RWPE1 (cell line): ENCODE data around the gene OR2W3.

Experiments used
- CTCF ChIA-PET: fragments of 350-600 bp; sonication (Branson Sonifier 250); formaldehyde crosslinking; extraction: SDS; loops from one replicate; lab custom pipeline; 2021; lab: Yijun Ruan, JAX
- POLR2A ChIA-PET: fragments of 400-600 bp; formaldehyde crosslinking; extraction: SDS; loops from one replicate; lab custom pipeline; 2020; ENCODE audit warnings: antibody characterized with exemption; ENCODE audit not compliant: low non-redundant PET; lab: Yijun Ruan, JAX
- DNase-seq: peaks from one replicate; pipeline ENCODE4 v3.0.0; 2012; ENCODE audit warnings: low spot score
- H3K27ac ChIP-seq: fragments of 450-650 bp; 2 replicates; pipeline ENCODE4 v1.5.1; 2017
- CTCF ChIP-seq: fragments of 450-650 bp; conservative IDR thresholded peaks from 2 replicates; pipeline ENCODE4 v1.5.1; 2017; ENCODE audit warnings: low read depth, mild to moderate bottlenecking

OR2W3 gene

DNA sequence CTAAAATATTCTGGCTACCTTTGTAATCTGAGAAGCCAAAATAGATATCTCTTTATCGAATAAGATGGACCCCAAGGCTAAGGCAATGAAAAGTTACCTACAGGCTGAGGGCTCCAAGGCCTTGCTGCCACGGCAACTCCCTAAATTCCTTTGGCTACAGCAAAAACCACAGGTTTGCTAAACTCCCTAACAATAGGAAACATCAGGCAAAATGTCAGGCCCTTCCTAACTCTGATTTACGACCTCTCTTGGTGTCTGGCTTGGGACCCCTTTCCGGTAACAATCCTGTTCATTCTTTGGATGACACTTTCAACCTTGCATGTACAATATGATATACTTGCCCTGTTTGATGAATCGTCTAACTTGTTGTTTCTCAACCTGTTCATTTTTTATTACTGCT lies 13.4 kb downstream of the OR2W3 start:
- no peak for TF ChIP-seq CTCF
- ChIA-PET CTCF (no interaction called here), POLR2A (no interaction called here)
- DNase-seq: no peak
- H3K27ac ChIP-seq: no peak overlapping the region

GRCh38 chr1:247913786-247914185 lies 18.4 kb downstream of the OR2W3 start:
- no peak for TF ChIP-seq CTCF
- DNase-seq: no peak
- POLR2A ChIA-PET: no interaction called here
- CTCF ChIA-PET: no interaction called here
- no peak overlapping the region for H3K27ac ChIP-seq

GRCh38 chr1:247914941-247915662 lies 19.7 kb downstream of the OR2W3 start:
- H3K27ac ChIP-seq: no peak overlapping the region
- ChIA-PET CTCF (no interaction called here), POLR2A (no interaction called here)
- no peak for TF ChIP-seq CTCF
- no peak for DNase-seq

DNA sequence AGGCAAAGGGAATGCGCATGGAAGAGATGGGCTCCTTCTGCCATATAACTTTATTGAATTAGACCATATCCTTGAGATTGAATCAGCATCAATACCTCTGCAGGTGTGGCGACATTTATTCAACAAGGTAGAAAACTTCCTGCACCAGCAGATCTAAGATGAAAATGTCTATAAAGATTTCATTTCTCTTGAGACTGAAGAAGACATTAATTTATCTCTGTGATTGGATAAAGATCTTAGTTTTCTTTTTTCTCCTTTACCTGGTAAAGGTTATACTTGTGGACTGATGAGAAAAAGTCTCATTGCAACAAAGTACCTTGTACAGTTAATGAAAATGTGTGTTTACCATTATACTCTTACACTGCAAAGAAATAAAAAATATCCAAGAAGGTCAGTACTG lies 24.6 kb downstream of the OR2W3 start, which contains the start of gene OR2T8:
OR2T8 (plus strand) TSS at position 301 of the 400 bp plus-strand sequence. CDS start 766 bp downstream, outside the sequence.
- no peak within 1 kb of the TSS for H3K27ac ChIP-seq
- no peak for DNase-seq
- ChIA-PET CTCF (no interaction called here), POLR2A (no interaction called here)
- no peak for TF ChIP-seq CTCF

GRCh38 chr1:247923941-247924340 lies 28.6 kb downstream of the OR2W3 start:
- DNase-seq: no peak
- CTCF ChIA-PET: no interaction called here
- no peak for TF ChIP-seq CTCF
- H3K27ac ChIP-seq: no peak overlapping the region
- POLR2A ChIA-PET: no interaction called here

GRCh38 chr1:247924868-247925267 lies 29.5 kb downstream of the OR2W3 start, which contains the start of gene OR2AJ1:
OR2AJ1 (plus strand) TSS chr1:247924889; CDS start chr1:247933769, 8,880 bp downstream.
- DNase-seq: no peak
- ChIA-PET CTCF (interaction anchor here (0.7 kb wide), 1 partner anchor 13 kb away, joined by 3 read pairs; no protein-coding TSS in a partner anchor), POLR2A (no interaction called here)
- TF ChIP-seq CTCF: no peak
- no peak within 1 kb of the TSS for H3K27ac ChIP-seq
